GM21526 (cell line): ENCODE data around the gene OLIG3.

ENCODE experiments used
- ATAC-seq: cut with Tn5 transposase; IDR thresholded peaks from one replicate; pipeline ENCODE4 v1.9.1; 2021; ENCODE audit warnings: moderate library complexity; ENCODE audit not compliant: unreplicated experiment, low FRiP score

Gene OLIG3

DNA sequence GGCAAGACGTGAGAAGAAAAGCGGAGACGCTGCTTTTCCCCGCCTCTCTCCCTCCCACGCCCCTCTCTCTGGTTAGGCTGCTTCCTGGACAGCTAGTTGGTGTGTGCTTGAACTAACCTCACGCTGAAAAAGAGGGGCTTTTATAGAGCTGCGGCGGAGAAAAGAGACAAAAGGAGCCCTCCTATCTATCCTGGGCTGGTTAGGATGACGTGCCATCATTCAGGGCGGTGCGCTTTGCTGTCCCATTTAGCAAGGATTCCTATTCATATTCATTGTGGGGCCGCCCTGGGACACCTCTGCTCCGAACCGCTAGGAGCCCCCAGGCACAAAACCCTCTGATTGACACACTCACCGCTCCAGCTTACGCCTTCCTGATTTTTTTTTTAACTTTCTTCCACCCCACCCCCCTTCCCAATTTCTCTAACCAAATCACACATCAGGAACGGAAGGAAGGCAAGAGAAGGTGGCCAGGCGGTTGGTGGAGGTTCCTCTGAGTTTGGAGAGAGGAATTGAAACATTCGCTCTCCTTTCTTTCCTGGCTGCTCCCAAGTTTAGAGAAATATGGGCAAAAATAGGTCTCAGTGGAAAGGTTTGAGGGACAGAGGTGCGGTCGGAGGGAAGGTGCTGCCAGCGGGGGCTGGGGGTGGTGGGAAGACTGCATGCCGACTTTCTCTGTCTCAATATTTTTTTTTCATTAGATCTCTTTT, at the start of gene OLIG3:
TSS of gene OLIG3 (minus strand) at position 114 of the 707 bp plus-strand sequence. CDS start 224 bp downstream, outside the sequence.
- no peak for ATAC-seq

DNA sequence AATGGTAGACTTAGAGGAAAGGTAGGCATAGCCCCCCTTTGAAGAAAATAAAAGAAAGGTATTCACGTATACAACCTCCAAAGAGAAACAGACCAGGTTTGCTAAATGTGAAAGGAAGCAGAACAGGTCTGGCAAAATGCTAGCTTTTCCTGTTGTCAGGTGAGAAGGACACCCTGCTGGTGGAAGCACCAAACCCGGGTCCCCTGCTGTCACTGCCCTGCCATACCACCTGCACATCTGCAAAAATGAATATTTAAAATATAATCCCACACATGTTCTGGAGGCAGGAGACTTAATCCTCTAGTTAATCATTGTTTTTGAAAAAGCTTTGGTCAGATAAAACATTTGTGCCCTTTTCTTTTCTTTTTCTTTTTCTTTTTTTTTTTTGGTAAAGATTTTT, 48.9 kb upstream of the OLIG3 start:
- no peak for ATAC-seq

DNA sequence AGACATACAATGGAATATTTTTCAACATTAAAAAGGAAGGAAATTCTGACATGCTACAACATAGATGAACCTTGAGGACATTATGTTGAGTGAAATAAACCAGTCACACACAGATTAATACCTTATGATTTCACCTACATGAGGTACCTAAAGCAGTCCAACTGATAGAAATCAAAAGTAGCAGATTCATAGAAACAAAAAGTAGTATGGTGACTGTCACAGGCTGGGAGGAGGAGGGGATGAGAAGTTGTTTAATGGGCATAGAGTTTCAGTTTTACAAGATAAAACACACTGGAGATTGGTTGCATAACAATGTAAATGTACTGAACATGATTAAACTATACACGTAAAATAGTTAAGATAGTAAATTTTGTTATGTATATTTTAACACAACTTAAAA, 48.5 kb upstream of the OLIG3 start:
- no peak for ATAC-seq

DNA sequence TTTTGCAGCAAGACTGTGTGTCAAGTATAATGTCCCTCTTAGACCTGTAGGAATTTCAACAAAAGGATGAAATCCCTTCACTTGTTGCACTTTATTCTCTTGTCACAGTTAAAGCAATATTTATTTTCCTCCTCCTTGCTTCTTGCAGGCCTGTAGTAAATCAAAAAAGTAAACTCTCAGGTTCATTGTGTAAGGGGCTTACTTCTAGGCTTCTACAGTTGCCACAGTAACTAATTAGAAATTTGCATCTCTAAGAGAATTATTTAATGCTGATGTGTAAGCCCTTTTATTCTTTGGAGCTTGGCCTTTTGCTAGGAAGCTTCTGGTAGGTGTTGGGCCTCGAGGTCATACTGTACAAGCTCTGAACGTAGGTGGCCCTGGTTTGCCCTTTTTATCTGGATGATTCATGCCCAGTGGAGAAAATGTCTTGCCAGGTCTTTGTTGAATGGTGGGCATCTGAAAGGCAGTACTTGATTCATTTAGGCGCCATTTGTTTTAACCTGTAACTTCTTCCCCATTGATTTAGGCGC, 47.4 kb upstream of the OLIG3 start:
- no peak for ATAC-seq

DNA sequence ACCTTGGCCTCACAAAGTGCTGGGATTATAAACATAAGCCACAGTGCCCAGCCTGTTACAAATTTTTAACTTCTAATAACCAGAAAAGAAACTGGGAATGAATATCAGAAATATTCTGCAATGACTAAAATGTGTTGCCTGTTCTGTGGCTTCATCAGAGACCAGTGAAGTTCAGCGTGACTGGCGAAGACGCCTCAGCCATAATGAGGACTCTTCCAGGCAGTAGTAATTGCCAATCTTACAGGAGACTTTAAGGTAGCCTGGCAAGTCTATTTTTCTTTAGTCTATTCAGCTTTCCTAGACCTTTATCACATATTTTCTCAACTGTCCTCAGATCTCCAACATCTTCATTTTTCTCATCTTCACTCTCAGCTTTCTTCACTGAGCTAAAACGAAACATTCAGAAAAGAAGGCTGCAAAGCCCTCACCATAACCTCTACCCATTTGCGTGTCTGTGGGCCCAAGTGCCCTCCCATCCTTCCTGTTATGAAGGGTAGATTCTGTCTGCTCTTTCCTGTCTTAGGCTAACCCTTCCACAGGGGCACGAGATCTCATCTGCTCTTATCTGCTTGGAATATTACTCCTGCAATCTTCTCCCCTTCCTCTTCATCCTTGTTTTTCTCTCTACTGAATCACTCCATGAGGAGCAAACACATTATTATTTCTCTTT, 42.0 kb upstream of the OLIG3 start:
- no peak for ATAC-seq

DNA sequence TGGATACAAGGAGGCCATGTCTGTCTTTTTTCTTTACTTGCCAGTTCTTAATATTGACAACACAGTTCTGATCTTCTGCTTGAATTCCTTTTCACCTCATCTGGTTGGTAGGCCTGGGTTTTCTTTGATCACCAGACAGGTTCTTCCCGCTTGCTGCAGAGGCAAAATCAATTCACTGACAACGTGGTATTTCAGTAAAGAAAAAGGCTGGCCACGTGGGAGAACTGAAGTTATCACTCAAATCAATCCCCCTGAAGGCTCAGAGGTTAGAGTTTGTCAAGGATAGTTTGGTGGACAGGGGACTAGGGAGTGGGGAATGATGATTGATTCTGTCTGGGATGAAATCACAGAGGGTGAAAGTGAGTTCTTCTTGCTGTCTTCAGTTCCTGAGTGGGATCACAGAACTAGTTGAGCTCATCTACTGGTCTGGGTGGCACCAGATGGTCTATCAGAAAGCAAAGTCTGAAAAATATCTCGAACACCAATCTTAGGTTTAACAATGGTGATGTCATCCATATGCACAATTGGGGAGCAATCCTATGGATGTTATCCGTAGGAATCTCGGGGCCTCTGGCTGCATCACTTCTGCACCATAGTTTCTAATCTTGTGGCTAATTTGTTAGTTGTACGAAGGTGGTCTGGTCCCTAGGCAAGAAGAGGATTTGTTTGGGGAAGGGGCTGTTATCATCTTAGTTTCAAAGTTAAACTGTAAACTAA, 37.3 kb upstream of the OLIG3 start:
- no peak for ATAC-seq

DNA sequence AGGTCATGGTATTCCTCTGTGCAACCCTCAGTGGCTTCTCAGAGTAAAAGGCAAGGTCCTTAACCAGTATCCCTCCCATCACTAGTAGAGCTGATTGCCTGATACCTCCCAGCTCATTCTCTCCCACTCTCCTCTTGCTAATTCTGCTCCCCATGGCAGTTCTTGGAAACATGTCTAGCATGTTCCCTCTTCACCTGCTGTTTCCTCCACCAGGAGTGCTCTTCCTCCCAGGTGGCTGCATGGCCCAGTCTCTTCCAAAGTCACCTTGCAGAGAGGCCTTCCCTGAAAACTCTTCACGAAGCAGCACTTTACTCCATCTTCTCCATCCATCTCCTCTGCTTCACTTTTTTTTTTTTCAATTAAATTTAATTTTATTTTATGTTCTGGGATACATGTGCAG, 36.2 kb upstream of the OLIG3 start:
- no peak for ATAC-seq

DNA sequence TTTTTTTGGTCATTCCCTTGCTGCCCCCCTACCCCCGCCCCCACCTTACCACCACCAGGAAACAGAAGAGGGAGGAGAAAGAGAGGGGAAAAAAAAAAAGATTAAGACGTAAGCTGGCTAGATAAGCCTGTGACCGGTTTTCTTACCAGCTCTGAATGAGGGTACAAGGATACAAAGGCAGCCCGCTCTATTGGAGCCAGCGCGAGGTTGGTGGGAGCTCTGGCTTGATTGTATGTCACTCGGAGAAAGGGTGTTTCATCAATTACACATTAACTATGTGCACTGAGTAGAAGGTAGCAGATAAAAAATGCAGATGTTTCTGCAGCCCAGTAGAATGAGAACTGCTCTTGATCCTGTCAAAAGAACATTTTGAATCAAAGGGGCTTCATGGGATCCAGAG, 28.6 kb upstream of the OLIG3 start:
- ATAC-seq, result no peak

DNA sequence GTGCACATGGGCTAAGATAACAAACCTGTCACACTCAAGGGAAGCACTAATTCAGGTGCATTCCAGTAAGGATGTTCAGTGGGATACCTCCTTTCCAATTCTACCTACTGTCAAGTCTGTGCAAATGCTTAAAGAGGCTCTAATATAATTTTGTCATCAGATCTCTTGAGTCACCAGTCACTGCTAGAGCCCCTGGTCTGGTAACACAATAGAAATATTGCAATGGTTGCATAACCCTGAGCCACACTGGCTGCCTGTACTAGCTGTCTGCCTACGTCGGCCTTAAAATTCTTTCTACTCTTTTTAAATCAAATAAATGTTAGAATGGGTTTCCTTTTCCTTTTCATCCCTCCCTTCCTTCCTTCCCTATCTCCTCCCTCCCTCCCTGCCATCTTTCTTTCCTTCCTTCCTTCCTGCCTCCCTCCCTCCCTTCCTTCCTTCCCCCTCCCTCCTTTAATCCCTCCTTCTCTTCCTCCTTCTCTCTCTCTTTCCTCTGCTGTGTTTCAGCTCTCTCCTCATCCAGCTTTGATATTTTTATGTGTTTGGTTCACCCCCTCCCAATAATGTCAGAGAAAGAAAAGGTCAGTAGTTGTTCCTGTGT, 28.1 kb upstream of the OLIG3 start:
- no peak for ATAC-seq

DNA sequence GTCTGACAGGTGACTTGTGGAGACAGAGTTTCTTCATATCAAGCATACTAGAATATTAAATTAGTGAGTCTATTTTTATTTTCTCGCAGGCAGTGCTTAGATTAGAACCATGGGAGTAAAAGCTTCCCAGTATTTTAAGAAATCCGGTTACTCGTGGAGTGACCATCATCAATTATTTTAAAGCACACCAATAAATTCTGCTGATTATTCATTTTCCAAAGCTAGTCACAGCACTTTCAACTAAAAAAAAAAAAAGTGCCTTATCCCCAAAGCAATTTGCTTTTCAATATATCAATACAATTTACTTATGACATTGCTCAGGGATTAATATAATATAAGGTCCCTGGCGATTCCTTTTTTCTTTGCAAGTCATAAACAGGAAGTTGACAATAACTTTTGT, 26.3 kb upstream of the OLIG3 start:
- no peak for ATAC-seq

DNA sequence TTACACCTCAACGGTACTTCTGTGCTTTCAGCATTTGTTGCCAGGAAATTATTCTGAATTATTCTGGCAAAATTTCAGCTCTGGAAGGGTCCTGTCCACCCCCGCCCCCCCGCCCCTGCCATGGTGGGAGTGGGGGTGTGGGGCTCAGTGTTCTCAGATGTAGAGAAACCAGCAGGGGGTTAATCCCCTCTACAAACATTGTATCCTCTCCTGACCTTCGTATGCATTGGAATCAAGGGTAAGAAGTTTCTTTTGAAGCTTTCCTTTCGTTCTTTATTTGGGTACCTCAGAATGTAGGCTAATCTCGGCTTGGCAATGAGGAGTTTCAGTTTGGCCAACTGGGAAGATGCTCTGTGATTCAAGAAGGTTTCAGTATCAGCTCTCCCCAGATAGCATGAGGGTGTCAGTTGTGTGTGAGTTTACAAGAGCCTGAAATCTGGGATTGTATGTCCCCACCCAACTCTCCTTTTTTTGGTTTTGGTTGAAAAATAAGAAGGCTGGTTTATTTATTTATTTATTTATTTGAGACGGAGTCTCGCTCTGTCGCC, 25.5 kb upstream of the OLIG3 start:
- ATAC-seq, result no peak

DNA sequence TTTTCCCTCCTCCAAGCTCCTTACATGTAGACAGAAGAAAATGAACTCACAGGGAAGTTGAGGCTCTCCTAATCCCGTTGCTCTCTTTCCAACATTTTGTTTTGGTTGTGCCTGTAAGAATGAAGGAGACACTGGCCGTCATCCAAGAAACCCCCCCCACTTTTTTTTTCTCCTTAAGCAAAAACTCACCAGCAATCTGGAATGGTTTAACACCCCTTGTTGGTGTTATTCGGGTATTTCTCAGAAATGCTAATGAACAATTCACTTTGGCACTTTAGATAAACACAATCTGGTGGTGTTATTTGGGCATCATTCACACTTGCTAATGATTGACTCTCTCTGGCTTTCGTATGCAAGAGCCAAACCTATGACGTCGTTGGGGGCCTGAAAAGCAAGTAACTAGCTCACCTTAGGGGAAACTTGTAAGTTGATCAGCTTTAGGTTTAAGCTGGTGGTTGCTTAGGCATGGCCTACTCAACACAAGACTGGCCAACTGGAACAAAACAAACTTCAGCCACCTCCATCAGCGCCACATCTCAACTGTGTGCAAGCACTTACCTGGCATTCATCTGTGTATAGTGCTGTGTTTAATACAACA, 24.3 kb upstream of the OLIG3 start:
- ATAC-seq, result no peak

DNA sequence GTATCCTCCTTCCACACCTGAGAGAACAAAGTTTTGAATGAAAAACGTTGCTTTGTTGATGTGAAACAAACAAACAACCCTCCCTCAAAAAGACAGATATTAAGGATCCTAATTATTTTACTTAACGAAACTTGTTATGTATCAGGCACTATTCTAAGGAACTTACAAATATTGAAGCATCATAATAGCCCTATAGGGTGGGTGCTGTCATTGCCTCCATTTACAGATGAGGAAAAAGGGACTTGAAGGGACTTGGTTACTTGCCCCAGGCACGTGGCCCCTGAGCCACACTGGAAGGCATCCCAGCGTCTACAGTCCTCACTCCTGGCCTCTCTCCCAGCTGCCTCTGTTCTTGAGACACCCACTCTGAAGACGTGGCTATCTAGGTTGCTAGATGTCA, 20.2 kb upstream of the OLIG3 start:
- ATAC-seq, result no peak

DNA sequence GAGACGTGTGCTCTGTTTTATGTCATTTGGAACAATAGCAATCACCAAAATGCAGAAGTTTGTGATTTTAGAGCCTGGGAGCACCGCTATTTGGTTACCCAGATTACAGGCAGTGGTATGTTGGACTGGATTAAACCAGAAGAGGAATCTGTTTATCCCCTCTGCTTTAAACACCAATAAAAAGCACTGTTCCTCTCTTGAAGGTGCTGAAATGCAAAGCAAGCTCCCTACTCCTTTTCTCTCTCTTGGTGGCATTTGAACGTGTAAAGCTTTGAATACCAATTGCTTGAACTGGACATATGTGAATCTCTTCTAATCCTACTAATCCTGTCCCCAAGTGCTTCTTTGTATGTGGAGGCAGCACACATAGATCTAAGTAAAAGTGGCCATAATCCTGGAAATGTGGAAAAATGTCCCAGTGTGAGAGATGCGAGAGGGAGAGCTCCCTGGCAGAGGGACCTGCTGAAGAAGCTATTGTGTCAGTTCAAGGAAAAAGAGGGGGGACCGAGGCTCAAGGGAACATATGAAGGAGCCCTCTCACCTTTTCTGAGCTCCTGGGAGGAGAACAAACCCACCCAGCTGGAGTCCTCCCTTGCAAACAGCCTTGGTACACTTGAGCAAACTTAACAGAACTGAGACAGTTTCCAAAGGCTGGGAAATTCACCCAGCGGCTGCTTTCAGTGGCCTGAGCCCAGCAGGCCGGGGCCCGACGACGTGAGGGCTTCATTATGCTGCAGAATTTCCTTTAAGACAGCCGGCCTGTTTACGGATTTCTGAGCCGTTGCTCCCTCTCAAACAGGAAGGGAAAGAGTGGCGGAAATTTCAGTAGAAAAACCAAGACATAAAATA, 18.8 kb upstream of the OLIG3 start:
- ATAC-seq, result no peak

DNA sequence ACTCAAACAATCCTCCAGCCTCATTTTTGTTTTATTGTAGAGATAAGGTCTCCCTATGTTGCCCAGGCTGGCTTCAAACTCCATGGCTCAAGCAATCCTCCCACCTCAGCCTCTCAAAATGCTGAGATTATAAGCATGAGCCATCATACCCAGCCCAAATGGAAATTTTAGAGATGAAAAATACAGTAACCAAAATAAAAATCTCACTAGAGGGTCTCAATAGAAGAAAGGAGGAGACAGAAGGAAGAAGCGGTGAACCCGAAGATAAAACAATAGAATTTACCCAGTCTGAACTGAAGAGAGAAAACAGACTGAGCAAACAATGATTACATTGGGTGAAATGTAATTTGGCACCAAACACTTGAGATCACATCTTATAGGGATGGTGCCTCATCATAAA, 16.7 kb upstream of the OLIG3 start:
- no peak for ATAC-seq

DNA sequence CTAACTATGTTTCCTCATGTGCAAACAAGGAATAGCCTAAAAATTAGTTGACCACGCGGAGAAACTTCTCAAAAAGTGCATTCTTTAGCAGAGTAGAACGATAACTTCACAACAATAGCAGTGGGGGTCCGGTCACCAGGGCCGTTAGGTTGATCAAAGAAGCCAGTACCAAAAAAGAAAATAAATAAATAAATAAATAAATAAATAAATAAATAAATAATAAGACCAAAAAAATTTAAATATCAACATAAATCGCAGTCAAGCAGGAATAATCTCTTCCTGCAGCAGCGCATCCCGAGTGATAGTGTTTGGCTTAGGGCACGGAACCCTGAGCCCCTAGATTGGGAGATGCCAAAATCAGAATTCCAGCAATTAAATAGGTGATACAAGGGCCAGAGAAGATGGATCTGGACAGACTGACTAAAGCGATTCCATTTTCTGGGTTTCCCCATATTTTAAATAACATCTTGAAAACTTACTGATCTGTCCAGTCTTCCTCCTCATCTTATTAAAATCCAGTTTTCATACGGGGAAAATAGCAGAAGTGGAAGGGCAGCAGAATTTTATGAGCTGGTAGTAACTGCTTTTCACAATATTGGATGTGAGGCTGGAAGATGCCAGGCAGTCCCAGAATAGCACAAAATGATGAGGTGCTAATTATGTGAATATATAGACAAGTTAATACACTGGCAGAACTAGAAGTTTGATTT, 4.4 kb upstream of the OLIG3 start:
- no peak for ATAC-seq

DNA sequence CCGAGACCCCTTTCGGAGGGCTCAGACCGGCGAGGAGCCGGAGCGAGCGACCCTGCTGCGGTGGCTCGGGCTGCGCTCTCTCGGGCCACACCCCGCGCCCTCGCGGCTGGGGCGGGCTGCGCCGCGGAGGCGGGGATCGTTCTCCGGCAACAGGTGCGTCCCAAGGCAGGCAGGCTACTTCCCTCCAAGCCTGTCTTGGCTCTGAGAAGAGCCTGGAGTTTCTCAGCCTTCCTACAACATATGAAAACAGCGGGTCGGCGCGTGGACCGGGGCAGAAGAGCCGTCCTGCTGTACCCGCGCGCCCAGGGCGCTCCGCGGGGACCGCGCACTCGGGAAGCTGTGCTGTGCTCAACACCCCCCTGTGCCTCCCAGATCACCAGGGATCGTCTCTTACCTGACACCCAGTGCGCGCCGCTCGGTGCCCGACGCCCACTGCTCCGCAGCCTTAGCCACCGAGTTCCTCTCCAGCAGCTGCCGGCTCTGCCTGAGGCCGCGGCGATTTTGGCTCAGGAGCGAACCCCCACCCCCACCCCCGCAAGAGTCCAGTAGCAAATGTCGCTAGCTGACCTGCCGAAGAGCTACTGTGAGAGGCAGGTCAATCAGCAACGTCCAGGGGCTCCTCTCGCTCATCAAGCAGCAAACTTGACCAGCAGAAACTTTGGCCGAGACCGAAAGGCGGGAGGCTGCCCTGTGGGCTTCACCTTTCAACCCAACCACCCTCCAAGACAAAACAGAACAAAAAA, 3.7 kb upstream of the OLIG3 start:
- ATAC-seq, result no peak
